Measurements from ENCODE around the gene USP34. TPM values are rescaled to one million over a fixed set of nuclear protein-coding genes. Genes with fewer than 3 reads are reported as not detected.

Gene USP34
- total and polyA plus RNA-seq, 9 of the 15 experiments (the other 6 are each of a cell fraction or from before 2014, with no cell fraction given), result 19.8 to 108 (median 67.8) TPM

GRCh38 chr2:61288070-61288841 lies 182.6 kb downstream of the USP34 start (continued):
- TF ChIP-seq, protein P1, sequence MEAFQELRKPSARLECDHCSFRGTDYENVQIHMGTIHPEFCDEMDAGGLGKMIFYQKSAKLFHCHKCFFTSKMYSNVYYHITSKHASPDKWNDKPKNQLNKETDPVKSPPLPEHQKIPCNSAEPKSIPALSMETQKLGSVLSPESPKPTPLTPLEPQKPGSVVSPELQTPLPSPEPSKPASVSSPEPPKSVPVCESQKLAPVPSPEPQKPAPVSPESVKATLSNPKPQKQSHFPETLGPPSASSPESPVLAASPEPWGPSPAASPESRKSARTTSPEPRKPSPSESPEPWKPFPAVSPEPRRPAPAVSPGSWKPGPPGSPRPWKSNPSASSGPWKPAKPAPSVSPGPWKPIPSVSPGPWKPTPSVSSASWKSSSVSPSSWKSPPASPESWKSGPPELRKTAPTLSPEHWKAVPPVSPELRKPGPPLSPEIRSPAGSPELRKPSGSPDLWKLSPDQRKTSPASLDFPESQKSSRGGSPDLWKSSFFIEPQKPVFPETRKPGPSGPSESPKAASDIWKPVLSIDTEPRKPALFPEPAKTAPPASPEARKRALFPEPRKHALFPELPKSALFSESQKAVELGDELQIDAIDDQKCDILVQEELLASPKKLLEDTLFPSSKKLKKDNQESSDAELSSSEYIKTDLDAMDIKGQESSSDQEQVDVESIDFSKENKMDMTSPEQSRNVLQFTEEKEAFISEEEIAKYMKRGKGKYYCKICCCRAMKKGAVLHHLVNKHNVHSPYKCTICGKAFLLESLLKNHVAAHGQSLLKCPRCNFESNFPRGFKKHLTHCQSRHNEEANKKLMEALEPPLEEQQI (IDR thresholded peaks at IDR 0.05), result peak; percentile 51; the same call in 1 of the 2 replicates
- TF ChIP-seq SIN3A (IDR thresholded peaks at IDR 0.05; ENCODE audit: borderline replicate concordance in 2 of 2, control insufficient read depth in 1 of 2, low read depth in 2 of 2, low read length in 2 of 2) (no peak), KDM1A (IDR thresholded peaks at IDR 0.05) (peak; percentile 63 to 76), ZNF146 (CRISPR knock-in tag; IDR thresholded peaks at IDR 0.05; ENCODE audit: unreplicated experiment) (no peak), ARID2 (IDR thresholded peaks at IDR 0.05) (no peak), NFYB (IDR thresholded peaks at IDR 0.05; ENCODE audit: extremely low read depth, insufficient read length) (no peak), POLR2H (tag; IDR thresholded peaks at IDR 0.05; ENCODE audit: low read depth) (peak; percentile 80; the same call in 1 of the 2 replicates), HIVEP1 (CRISPR knock-in tag; IDR thresholded peaks at IDR 0.05) (no peak), STAT5A (IDR thresholded peaks at IDR 0.05; ENCODE audit: borderline replicate concordance, low read length) (peak; percentile 78; the same call in 1 of the 2 replicates), ELK1 (CRISPR knock-in tag; IDR thresholded peaks at IDR 0.05) (no peak), NFATC3 (IDR thresholded peaks at IDR 0.05) (peak; percentile 53; the same call in 1 of the 2 replicates), EZH2 (IDR thresholded peaks at IDR 0.05; ENCODE audit: borderline replicate concordance, low read depth, low read length) (no peak), ZBTB11 (CRISPR knock-in tag; IDR thresholded peaks at IDR 0.05) (peak in 1 of 3 experiments; percentile 24; a peak in 1 of 6 replicates), ETV5 (CRISPR knock-in tag; IDR thresholded peaks at IDR 0.05; ENCODE audit: low read depth) (no peak)
- TF ChIP-seq, protein P2, sequence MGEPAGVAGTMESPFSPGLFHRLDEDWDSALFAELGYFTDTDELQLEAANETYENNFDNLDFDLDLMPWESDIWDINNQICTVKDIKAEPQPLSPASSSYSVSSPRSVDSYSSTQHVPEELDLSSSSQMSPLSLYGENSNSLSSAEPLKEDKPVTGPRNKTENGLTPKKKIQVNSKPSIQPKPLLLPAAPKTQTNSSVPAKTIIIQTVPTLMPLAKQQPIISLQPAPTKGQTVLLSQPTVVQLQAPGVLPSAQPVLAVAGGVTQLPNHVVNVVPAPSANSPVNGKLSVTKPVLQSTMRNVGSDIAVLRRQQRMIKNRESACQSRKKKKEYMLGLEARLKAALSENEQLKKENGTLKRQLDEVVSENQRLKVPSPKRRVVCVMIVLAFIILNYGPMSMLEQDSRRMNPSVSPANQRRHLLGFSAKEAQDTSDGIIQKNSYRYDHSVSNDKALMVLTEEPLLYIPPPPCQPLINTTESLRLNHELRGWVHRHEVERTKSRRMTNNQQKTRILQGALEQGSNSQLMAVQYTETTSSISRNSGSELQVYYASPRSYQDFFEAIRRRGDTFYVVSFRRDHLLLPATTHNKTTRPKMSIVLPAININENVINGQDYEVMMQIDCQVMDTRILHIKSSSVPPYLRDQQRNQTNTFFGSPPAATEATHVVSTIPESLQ (CRISPR knock-in tag; IDR thresholded peaks at IDR 0.05), result no peak

Measured in K562 (cell line).